Neural cell (in vitro differentiated cells): Measurements from ENCODE around the gene PRRX2. TPM values are rescaled to one million over a fixed set of nuclear protein-coding genes. Genes with fewer than 3 reads are reported as not detected.

Source experiments
- H2AFZ ChIP-seq: fragments of 200-600, 300-800 bp; sonication (generic), shearing (Covaris generic); 2 replicates; pipeline ENCODE4 v1.6.0; 2014; ENCODE audit warnings: low read depth, mild to moderate bottlenecking, antibody characterized with exemption, low read length, moderate library complexity
- H3F3A ChIP-seq: fragments of 200-600 bp; shearing (Covaris generic); 2 replicates; pipeline ENCODE4 v1.6.1; 2016; ENCODE audit warnings: mild to moderate bottlenecking, moderate library complexity, mixed read lengths, antibody characterized with exemption, low read length; ENCODE audit not compliant: insufficient read depth, poor library complexity, severe bottlenecking
- H3K27ac ChIP-seq: fragments of 200-600, 300-800 bp; sonication (generic), shearing (Covaris generic); 2 replicates; pipeline ENCODE4 v1.5.1; 2014; ENCODE audit warnings: mild to moderate bottlenecking, low read length, moderate library complexity
- H3K27me3 ChIP-seq: fragments of 300-800, 200-600 bp; sonication (generic), shearing (Covaris generic); 2 replicates; pipeline ENCODE4 v1.6.0; 2014; ENCODE audit warnings: mild to moderate bottlenecking, low read depth, low read length, moderate library complexity; ENCODE audit not compliant: insufficient read depth
- H3K36me3 ChIP-seq: fragments of 300-800, 200-600 bp; sonication (generic), shearing (Covaris generic); 2 replicates; pipeline ENCODE4 v1.5.1; 2014; ENCODE audit warnings: mild to moderate bottlenecking, antibody characterized with exemption, low read length, moderate library complexity; ENCODE audit not compliant: insufficient read depth
- H3K4me2 ChIP-seq: fragments of 300-800, 200-600 bp; sonication (generic), shearing (Covaris generic); 2 replicates; pipeline ENCODE4 v1.6.0; 2014; ENCODE audit warnings: mild to moderate bottlenecking, low read length
- H3K4me3 ChIP-seq: fragments of 300-800, 200-600 bp; sonication (generic), shearing (Covaris generic); 2 replicates; pipeline ENCODE4 v1.5.1; 2014; ENCODE audit warnings: mild to moderate bottlenecking, low read length, moderate library complexity
- H3K79me2 ChIP-seq: fragments of 200-600 bp; shearing (Covaris generic); replicated peaks from 2 replicates; pipeline ENCODE4 v1.6.0; 2014; ENCODE audit warnings: mild to moderate bottlenecking, low read length, moderate library complexity; ENCODE audit not compliant: insufficient read depth
- H3K9ac ChIP-seq: fragments of 300-800, 200-600 bp; sonication (generic), shearing (Covaris generic); 2 replicates; pipeline ENCODE4 v1.6.1; 2016; ENCODE audit warnings: mild to moderate bottlenecking, low read length, mixed read lengths
- H3K9me2 ChIP-seq: fragments of 200-600 bp; shearing (Covaris generic); 2 replicates; pipeline ENCODE4 v1.6.1; 2016; ENCODE audit warnings: mild to moderate bottlenecking, low read length, mixed read lengths; ENCODE audit not compliant: insufficient read depth
- H3K9me3 ChIP-seq: fragments of 200-600, 300-800 bp; sonication (generic), shearing (Covaris generic); 2 replicates; pipeline ENCODE4 v1.6.1; 2016; ENCODE audit warnings: mild to moderate bottlenecking, mixed run types, low read length, moderate library complexity, mixed read lengths
- H4K20me1 ChIP-seq: fragments of 200-600 bp; shearing (Covaris generic); 2 replicates; pipeline ENCODE4 v1.6.1; 2016; ENCODE audit warnings: mild to moderate bottlenecking, mixed run types; ENCODE audit not compliant: insufficient read depth
- EP300 ChIP-seq: fragments of 450-650 bp; conservative IDR thresholded peaks from 2 replicates; pipeline ENCODE4 v1.6.1; 2014; ENCODE audit warnings: antibody characterized with exemption, mild to moderate bottlenecking, moderate library complexity; ENCODE audit not compliant: poor library complexity, severe bottlenecking
- EZH2 ChIP-seq: fragments of 200-600, 300-800 bp; shearing (Covaris generic), sonication (generic); IDR thresholded peaks from 2 replicates; pipeline ENCODE4 v1.6.1; 2014; ENCODE audit warnings: antibody characterized with exemption, low read length, borderline replicate concordance, mild to moderate bottlenecking; ENCODE audit not compliant: insufficient read depth, poor library complexity, severe bottlenecking
- MXI1 ChIP-seq: fragments of 450-650 bp; conservative IDR thresholded peaks from 2 replicates; pipeline ENCODE4 v1.6.1; 2014; ENCODE audit warnings: antibody characterized with exemption, mild to moderate bottlenecking; ENCODE audit not compliant: poor library complexity, severe bottlenecking
- POLR2AphosphoS5 ChIP-seq: IDR thresholded peaks from 2 replicates; pipeline ENCODE4 v1.6.1; 2012
- RAD21 ChIP-seq: fragments of 450-650 bp; conservative IDR thresholded peaks from 2 replicates; pipeline ENCODE4 v1.6.1; 2014; ENCODE audit warnings: antibody characterized with exemption, mild to moderate bottlenecking, moderate library complexity
- SMC3 ChIP-seq: fragments of 450-650 bp; conservative IDR thresholded peaks from 2 replicates; pipeline ENCODE4 v1.6.1; 2014; ENCODE audit warnings: antibody characterized with exemption, mild to moderate bottlenecking, moderate library complexity; ENCODE audit not compliant: poor library complexity
- TAF1 ChIP-seq: IDR thresholded peaks from 2 replicates; pipeline ENCODE4 v1.6.1; 2012; ENCODE audit warnings: low read depth
- polyA plus RNA-seq: library from polyadenylated mRNA; depleted of rRNA; stranded (reverse); fragments of >200 nt; gene quantifications from 2 replicates; pipeline ENCODE4 v1.2.3, GENCODE V29; 2014
- TF ChIP-seq, protein P1 (sequence below): IDR thresholded peaks from 2 replicates; pipeline ENCODE4 v1.6.1; 2012; ENCODE audit warnings: borderline replicate concordance
- TF ChIP-seq, protein P2 (sequence below): fragments of 450-650 bp; IDR thresholded peaks from 2 replicates; pipeline ENCODE4 v1.5.1; 2014; ENCODE audit warnings: antibody characterized with exemption, mild to moderate bottlenecking, moderate library complexity; ENCODE audit not compliant: poor library complexity, severe bottlenecking

The PRRX2 gene
- polyA plus RNA-seq, 1 donor from 2014 or later: not detected

DNA sequence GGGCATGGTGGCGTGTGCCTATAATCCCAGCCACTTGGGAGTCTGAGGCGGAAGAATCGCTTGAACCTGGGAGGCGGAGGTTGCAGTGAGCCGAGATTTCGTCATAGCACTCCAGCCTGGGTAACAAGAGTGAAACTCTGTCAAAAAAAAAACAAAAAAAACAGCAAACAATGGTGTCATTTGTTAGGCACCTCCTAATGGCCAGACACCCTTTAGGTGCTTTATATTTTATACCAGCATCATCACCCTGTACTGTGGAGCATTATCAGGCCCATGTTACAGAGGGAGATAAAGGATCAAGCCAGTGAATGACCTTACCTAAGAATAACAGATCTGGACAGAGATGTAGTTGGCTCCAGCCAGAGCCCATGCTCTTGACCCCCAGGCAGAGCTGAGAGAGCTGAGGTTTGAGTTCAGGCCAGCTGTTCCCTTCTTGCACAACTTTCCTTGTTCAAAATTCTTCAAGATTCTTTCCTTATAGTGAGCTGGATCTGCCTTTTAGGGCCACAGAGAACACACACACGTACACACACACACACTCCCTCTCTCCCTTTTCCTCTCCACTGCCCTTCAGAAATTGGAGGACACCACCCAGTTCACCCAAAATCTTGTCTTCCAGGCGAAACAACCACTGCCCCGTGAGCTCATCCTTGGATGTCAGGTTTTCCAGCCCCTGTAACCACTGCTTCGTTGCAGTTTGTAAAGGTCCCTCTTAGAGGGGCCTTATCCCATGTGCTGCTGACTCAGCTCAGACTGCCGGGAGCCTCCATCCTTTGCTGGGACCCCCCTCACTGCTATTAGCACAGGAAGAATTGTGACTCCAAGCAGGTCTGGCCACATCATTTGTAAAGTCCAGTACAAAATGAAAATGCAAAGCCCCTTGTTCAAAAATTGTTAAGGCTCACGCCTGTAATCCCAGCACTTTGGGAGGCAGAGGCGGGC is 97.8 kb downstream of the PRRX2 start:
- Histone ChIP-seq H3K9me2 (no peaks in the 10 kb centered on the region), H3K4me2 (no peak overlapping the region), H2AFZ (no peak overlapping the region)

DNA sequence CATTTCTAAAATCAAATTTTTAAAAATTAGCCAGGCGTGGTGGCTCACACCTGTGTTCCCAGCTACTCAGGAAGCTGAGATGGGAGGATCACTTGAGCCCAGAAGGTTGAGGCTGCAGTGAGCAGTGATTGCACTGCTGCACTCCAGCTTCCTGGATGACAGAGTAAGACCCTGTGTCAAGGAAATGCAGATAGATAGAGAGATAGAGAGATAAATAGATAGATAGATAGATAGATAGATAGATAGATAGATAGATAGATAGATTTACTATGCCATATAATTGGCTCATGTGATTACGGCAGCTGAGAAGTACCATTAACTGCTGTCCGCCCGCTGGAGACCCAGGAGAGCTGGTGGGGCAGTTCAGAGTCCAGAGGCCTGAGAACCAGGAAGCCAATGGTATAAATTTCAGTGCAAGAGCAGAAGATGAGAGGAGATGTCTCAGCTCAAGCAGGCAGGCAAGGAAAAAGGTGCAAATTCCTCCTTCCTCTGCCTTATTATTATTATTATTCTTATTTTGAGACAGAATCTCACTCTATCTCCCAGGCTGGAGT is 100.4 kb downstream of the PRRX2 start:
- H3K9ac ChIP-seq: no peak overlapping the region
- no peaks in the 10 kb centered on the region for H3K27me3 ChIP-seq
- no peak overlapping the region for H3K4me2 ChIP-seq
- no peak overlapping the region for H3K27ac ChIP-seq
- H3K9me2 ChIP-seq: no peaks in the 10 kb centered on the region
- H3K9me3 ChIP-seq: no peaks in the 10 kb centered on the region
- H3K4me3 ChIP-seq: no peak overlapping the region
- no peaks in the 10 kb centered on the region for H3F3A ChIP-seq
- no peak overlapping the region for H2AFZ ChIP-seq
- no peaks in the 10 kb centered on the region for H3K79me2 ChIP-seq
- TF ChIP-seq EZH2 (no peak), SMC3 (no peak), POLR2AphosphoS5 (no peak), MXI1 (no peak)
- TF ChIP-seq, protein P1, sequence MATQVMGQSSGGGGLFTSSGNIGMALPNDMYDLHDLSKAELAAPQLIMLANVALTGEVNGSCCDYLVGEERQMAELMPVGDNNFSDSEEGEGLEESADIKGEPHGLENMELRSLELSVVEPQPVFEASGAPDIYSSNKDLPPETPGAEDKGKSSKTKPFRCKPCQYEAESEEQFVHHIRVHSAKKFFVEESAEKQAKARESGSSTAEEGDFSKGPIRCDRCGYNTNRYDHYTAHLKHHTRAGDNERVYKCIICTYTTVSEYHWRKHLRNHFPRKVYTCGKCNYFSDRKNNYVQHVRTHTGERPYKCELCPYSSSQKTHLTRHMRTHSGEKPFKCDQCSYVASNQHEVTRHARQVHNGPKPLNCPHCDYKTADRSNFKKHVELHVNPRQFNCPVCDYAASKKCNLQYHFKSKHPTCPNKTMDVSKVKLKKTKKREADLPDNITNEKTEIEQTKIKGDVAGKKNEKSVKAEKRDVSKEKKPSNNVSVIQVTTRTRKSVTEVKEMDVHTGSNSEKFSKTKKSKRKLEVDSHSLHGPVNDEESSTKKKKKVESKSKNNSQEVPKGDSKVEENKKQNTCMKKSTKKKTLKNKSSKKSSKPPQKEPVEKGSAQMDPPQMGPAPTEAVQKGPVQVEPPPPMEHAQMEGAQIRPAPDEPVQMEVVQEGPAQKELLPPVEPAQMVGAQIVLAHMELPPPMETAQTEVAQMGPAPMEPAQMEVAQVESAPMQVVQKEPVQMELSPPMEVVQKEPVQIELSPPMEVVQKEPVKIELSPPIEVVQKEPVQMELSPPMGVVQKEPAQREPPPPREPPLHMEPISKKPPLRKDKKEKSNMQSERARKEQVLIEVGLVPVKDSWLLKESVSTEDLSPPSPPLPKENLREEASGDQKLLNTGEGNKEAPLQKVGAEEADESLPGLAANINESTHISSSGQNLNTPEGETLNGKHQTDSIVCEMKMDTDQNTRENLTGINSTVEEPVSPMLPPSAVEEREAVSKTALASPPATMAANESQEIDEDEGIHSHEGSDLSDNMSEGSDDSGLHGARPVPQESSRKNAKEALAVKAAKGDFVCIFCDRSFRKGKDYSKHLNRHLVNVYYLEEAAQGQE: no peak
- TF ChIP-seq, protein P2, sequence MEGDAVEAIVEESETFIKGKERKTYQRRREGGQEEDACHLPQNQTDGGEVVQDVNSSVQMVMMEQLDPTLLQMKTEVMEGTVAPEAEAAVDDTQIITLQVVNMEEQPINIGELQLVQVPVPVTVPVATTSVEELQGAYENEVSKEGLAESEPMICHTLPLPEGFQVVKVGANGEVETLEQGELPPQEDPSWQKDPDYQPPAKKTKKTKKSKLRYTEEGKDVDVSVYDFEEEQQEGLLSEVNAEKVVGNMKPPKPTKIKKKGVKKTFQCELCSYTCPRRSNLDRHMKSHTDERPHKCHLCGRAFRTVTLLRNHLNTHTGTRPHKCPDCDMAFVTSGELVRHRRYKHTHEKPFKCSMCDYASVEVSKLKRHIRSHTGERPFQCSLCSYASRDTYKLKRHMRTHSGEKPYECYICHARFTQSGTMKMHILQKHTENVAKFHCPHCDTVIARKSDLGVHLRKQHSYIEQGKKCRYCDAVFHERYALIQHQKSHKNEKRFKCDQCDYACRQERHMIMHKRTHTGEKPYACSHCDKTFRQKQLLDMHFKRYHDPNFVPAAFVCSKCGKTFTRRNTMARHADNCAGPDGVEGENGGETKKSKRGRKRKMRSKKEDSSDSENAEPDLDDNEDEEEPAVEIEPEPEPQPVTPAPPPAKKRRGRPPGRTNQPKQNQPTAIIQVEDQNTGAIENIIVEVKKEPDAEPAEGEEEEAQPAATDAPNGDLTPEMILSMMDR: no peak
- H4K20me1 ChIP-seq: no peaks in the 10 kb centered on the region
- H3K36me3 ChIP-seq: no peaks in the 10 kb centered on the region

More for the DNA sequence above, 97.8 kb downstream of the PRRX2 start:
- no peak overlapping the region for H3K27ac ChIP-seq
- TF ChIP-seq TAF1 (no peak), MXI1 (no peak), EP300 (no peak), SMC3 (no peak), RAD21 (no peak), EZH2 (no peak), POLR2AphosphoS5 (no peak)
- TF ChIP-seq, protein P2: no peak
- TF ChIP-seq, protein P1: no peak
- H3K79me2 ChIP-seq: no peaks in the 10 kb centered on the region
- no peak overlapping the region for H3K4me3 ChIP-seq
- no peaks in the 10 kb centered on the region for H3K36me3 ChIP-seq
- H3K9me3 ChIP-seq: no peaks in the 10 kb centered on the region
- H3F3A ChIP-seq: no peaks in the 10 kb centered on the region
- H3K27me3 ChIP-seq: no peaks in the 10 kb centered on the region
- no peak overlapping the region for H3K9ac ChIP-seq
- no peaks in the 10 kb centered on the region for H4K20me1 ChIP-seq
